Gastrocnemius medialis (tissue), 4 donors: ENCODE data around the gene LYST.

Experiments used
- CTCF ChIP-seq, 5 experiments: fragments of 450-650 bp in 3 of 5; fragments of 200-600 bp in 2 of 5; sonication (generic) in 2 of 5; IDR thresholded peaks in 4 of 5; conservative IDR thresholded peaks in 1 of 5; 1 replicate in 4 of 5; 2 replicates in 1 of 5; pipeline ENCODE4 v1.5.1; 2016 to 2019; ENCODE audit warnings: antibody characterized with exemption in 5 of 5, mild to moderate bottlenecking in 3 of 5, moderate library complexity in 3 of 5
- POLR2A ChIP-seq, 2 donors: fragments of 450-650 bp; IDR thresholded peaks; one replicate each; pipeline ENCODE4 v1.6.1; 2017; ENCODE audit warnings: antibody characterized with exemption in 2 of 2, mild to moderate bottlenecking in 2 of 2, moderate library complexity in 2 of 2

DNA sequence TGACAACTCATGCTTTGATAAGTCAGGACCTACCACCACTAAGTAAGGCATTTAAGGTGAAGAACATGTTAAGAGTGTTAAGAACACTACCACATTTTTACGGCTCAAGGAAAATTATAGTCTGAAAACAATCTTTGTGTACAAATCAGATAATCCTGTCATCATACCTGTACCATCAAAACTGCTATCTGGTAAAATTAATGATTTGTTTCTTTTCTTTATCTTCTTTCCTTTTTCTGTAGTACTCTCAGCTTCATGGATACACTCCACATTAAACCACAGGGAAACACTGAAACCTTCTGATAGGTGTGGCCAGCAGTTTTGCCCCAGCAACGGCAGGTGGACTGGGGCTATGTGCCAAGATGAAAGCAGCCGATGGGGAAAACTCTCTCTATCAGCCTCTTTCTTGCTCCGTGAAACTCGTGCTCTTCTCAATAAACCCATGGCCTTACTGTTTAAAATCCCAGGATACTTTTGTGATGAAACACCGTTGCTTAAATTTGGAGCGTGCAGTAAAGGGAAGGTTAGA lies 75.1 kb downstream of the LYST start:
- TF ChIP-seq POLR2A (IDR thresholded peaks at IDR 0.05) (no peak), CTCF (IDR thresholded peaks at IDR 0.05 in 4 of 5, conservative IDR thresholded peaks at IDR 0.05 in 1 of 5) (no peak)
